ENCODE measurements around the gene PTK6.

- TF ChIP-seq POLR2A (IDR thresholded peaks at IDR 0.05; ENCODE audit: low read depth, low read length) = no peak
- no peak for TF ChIP-seq POLR2AphosphoS5 (IDR thresholded peaks at IDR 0.05; ENCODE audit: low read depth, low read length)
- TF ChIP-seq SPI1 (IDR thresholded peaks at IDR 0.05; ENCODE audit: low read depth, low read length) = no peak
- no peak for TF ChIP-seq TAF1 (IDR thresholded peaks at IDR 0.05; ENCODE audit: low read depth, low read length)
Measured at GRCh38 chr20:63580796-63581461, 43.8 kb upstream of the PTK6 start.
